GM19351 (cell line): ENCODE results near the gene PIP4K2A.

Experiments used
- ATAC-seq: cut with Tn5 transposase; IDR thresholded peaks from one replicate; pipeline ENCODE4 v1.9.1; 2021; ENCODE audit warnings: mild to moderate bottlenecking, moderate library complexity; ENCODE audit not compliant: unreplicated experiment

The PIP4K2A gene

GRCh38 chr10:22561909-22562308 is 152.5 kb downstream of the PIP4K2A start:
- ATAC-seq = no peak

GRCh38 chr10:22560913-22561239 is 153.5 kb downstream of the PIP4K2A start:
- ATAC-seq = no peak

GRCh38 chr10:22560096-22560912 is 154.1 kb downstream of the PIP4K2A start:
- no peak for ATAC-seq

- no peak for ATAC-seq
Measured at GRCh38 chr10:22557321-22557720, 157.1 kb downstream of the PIP4K2A start.

GRCh38 chr10:22556774-22557173 is 157.6 kb downstream of the PIP4K2A start:
- no peak for ATAC-seq

GRCh38 chr10:22554461-22555182 is 159.8 kb downstream of the PIP4K2A start:
- ATAC-seq = no peak

- no peak for ATAC-seq
Measured at GRCh38 chr10:22553452-22553995, 160.9 kb downstream of the PIP4K2A start.

GRCh38 chr10:22552888-22553378 is 161.4 kb downstream of the PIP4K2A start:
- ATAC-seq = no peak

GRCh38 chr10:22551681-22552365 is 162.6 kb downstream of the PIP4K2A start:
- ATAC-seq = no peak

- no peak for ATAC-seq
Measured at GRCh38 chr10:22550732-22551131, 163.6 kb downstream of the PIP4K2A start.

GRCh38 chr10:22548344-22548743 is 166.0 kb downstream of the PIP4K2A start:
- no peak for ATAC-seq

- no peak for ATAC-seq
Measured at GRCh38 chr10:22545643-22546042, 168.7 kb downstream of the PIP4K2A start.

GRCh38 chr10:22544325-22545068 is 169.9 kb downstream of the PIP4K2A start:
- no peak for ATAC-seq

GRCh38 chr10:22542773-22543172 is 171.6 kb downstream of the PIP4K2A start:
- no peak for ATAC-seq

GRCh38 chr10:22541900-22542299 is 172.5 kb downstream of the PIP4K2A start:
- ATAC-seq = no peak

GRCh38 chr10:22539579-22540298 is 174.6 kb downstream of the PIP4K2A start:
- ATAC-seq = no peak

- ATAC-seq = no peak
Measured at GRCh38 chr10:22537810-22538209, 176.6 kb downstream of the PIP4K2A start.

- no peak for ATAC-seq
Measured at GRCh38 chr10:22536620-22537019, 177.8 kb downstream of the PIP4K2A start.

- no peak for ATAC-seq
Measured at GRCh38 chr10:22534849-22535604, 179.4 kb downstream of the PIP4K2A start.
